ENCODE data around the gene RPL7A. TPM values are rescaled to one million over a fixed set of nuclear protein-coding genes. Genes with fewer than 3 reads are reported as not detected.

The RPL7A gene
- total and polyA plus RNA-seq, 2 of the 13 experiments (the other 11 are each of a cell fraction or from before 2014, with no cell fraction given), result 2,401 to 2,938 TPM

- FAIRE-seq (no peak), DNase-seq (ENCODE audit: low spot score) (no peak), ATAC-seq (no peak)
- Histone ChIP-seq H4K20me1 (ENCODE audit: insufficient read depth, low read length) (peaks cover 18% of the 10 kb centered on the region; the same call in 1 of the 2 replicates), H3K79me2 (ENCODE audit: insufficient read depth, low read length) (peaks cover 20% of the 10 kb centered on the region), H3K4me1 (ENCODE audit: insufficient read depth, low read length) (peaks cover 45% of the 10 kb centered on the region), H3K9ac (ENCODE audit: insufficient read depth, low read depth, low read length) (no peak overlapping the region), H3K27ac (ENCODE audit: extremely low read length, insufficient read depth, low read length) (no peak overlapping the region), H3K36me3 (replicated peaks in 1 of 2; ENCODE audit: control insufficient read depth in 1 of 2, insufficient read depth in 2 of 2, low read length in 2 of 2) (no peaks in the 10 kb centered on the region), H3K4me3 (replicated peaks in 1 of 3; ENCODE audit: insufficient read depth in 1 of 3, low read depth in 2 of 3, low read length in 3 of 3) (no peak overlapping the region), H3K4me2 (ENCODE audit: low read depth, low read length) (0 out of 2 replicates have a peak overlapping the region, but pooled peaks have one; percentile 58), H3K9me3 (ENCODE audit: low read length) (peaks cover 10% of the 10 kb centered on the region; the same call in 1 of the 2 replicates), H3K27me3 (ENCODE audit: control insufficient read depth in 1 of 2, insufficient read depth in 2 of 2, low read length in 2 of 2) (no peaks in the 10 kb centered on the region), H2AFZ (ENCODE audit: low read length) (no peak overlapping the region)
- CTCF ChIA-PET (ENCODE audit: low intra/inter-chr PET ratio, low total read pairs), result no interaction called here
- TF ChIP-seq KDM5A (IDR thresholded peaks at IDR 0.05; ENCODE audit: borderline replicate concordance, low read length) (no peak), MTERF4 (CRISPR knock-in tag; IDR thresholded peaks at IDR 0.05) (0 out of 2 replicates have a peak, but pooled peaks have one; percentile 30), LCORL (IDR thresholded peaks at IDR 0.05) (peak; percentile 93), LCORL (CRISPR knock-in tag; IDR thresholded peaks at IDR 0.05) (no peak)
- WGBS (ENCODE audit: low lambda C conversion rate), result 0% methylated on average over 1 of the region's 1 CpG
- in situ Hi-C loops (cut with HindIII; ENCODE audit: extremely low pct_ligation_motif_present, low pct_unique_long_range_greater_than_20kb) (no loop called here), intact Hi-C loops (cut with micrococcal nuclease; ENCODE audit: unreplicated experiment) (no loop called here)
- BruUV-seq (replicated peaks), result no TSS peak
- POLR2A ChIA-PET, result interaction anchor here (1.2 to 3.3 kb wide), 3 partner anchors 8 to 31 kb away, joined by 4 to 16 read pairs (median 6); partner anchors contain the start of genes MED22 and RPL7A
Measured at GRCh38 chr9:133378408-133378962, 30.5 kb downstream of the RPL7A start.

Data from HepG2 (cell line).